DND-41 (cell line): ENCODE results near the gene SIX1.

ENCODE experiments used
- CTCF ChIP-seq: IDR thresholded peaks from 2 replicates; pipeline ENCODE4 v1.5.1; 2012; ENCODE audit warnings: borderline replicate concordance, low read length, moderate library complexity, mild to moderate bottlenecking; ENCODE audit not compliant: poor library complexity, severe bottlenecking; ENCODE audit errors: extremely low read depth
- EZH2 ChIP-seq: IDR thresholded peaks from 3 replicates; pipeline ENCODE4 v1.6.1; 2012; ENCODE audit warnings: borderline replicate concordance, low read depth, mild to moderate bottlenecking, moderate library complexity, low read length, inconsistent platforms; ENCODE audit not compliant: severe bottlenecking

- TF ChIP-seq CTCF (no peak), EZH2 (no peak)
These were observed 34.9 kb upstream of the SIX1 start for GRCh38 chr14:60684203-60684602.
